H1 (cell line): ENCODE results near the gene CASZ1.

Source experiments
- CTCF ChIP-seq, 3 experiments: IDR thresholded peaks; 1 replicate in 2 of 3; 2 replicates in 1 of 3; pipeline versions ENCODE4 v1.5.1 to v1.6.1; 2011; ENCODE audit warnings: low read length in 3 of 3, mild to moderate bottlenecking in 3 of 3, inconsistent platforms in 2 of 3, low read depth in 1 of 3, moderate library complexity in 1 of 3; ENCODE audit not compliant: insufficient read depth in 1 of 3; ENCODE audit errors: control extremely low read depth in 1 of 3
- EZH2 ChIP-seq: fragments of 200-600 bp; sonication (generic); IDR thresholded peaks from 2 replicates; pipeline ENCODE4 v1.7.1; 2012; ENCODE audit warnings: low read depth, mild to moderate bottlenecking, moderate library complexity, low read length, inconsistent platforms; ENCODE audit not compliant: severe bottlenecking
- GABPA ChIP-seq: IDR thresholded peaks from 2 replicates; pipeline ENCODE4 v1.6.1; 2011; ENCODE audit warnings: mild to moderate bottlenecking, low read length, moderate library complexity, borderline replicate concordance; ENCODE audit not compliant: insufficient read depth
- HDAC6 ChIP-seq: IDR thresholded peaks from one replicate; pipeline ENCODE4 v1.7.1; 2012; ENCODE audit warnings: low read depth, mild to moderate bottlenecking, inconsistent platforms, low read length, moderate library complexity
- JUND ChIP-seq: IDR thresholded peaks from 2 replicates; pipeline ENCODE4 v1.6.1; 2011; ENCODE audit warnings: mild to moderate bottlenecking, improper control_type of control experiment, low read length
- KDM5A ChIP-seq: fragments of 200-600 bp; IDR thresholded peaks from 2 replicates; pipeline ENCODE4 v1.7.1; 2012; ENCODE audit warnings: mild to moderate bottlenecking, low read length, inconsistent platforms, mixed read lengths
- POLR2AphosphoS5 ChIP-seq: IDR thresholded peaks from 2 replicates; pipeline ENCODE4 v1.6.1; 2011; ENCODE audit warnings: low read depth, low read length
- SIX5 ChIP-seq: IDR thresholded peaks from 2 replicates; pipeline ENCODE4 v1.6.1; 2011; ENCODE audit warnings: mild to moderate bottlenecking, low read depth, low read length
- TAF1 ChIP-seq: IDR thresholded peaks from 2 replicates; pipeline ENCODE4 v1.6.1; 2011; ENCODE audit warnings: mild to moderate bottlenecking, low read depth, low read length
- TF ChIP-seq, protein P1 (sequence below): IDR thresholded peaks from 2 replicates; pipeline ENCODE4 v1.6.1; 2012; ENCODE audit warnings: low read length, inconsistent platforms

DNA sequence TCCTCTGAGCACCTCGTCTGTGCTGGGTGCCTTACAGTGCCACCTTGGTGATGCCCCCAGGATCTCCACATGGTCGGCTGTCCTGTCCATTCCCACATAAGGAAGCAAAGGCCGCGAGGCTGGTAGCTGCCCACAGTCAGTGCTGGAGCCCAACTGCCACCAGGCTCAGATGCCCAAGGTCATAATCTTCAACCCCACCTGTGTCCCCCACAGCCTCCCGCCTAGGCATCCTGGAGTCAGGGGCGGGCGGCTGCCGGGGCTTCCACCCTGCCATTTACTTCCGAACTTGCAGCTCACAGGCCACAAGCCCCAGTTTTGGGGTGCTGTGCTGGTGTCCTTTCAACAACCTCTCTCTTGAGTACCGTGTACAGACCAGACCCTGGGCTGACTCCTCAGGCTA lies 126.3 kb downstream of the CASZ1 start:
- TF ChIP-seq JUND: no peak
- no peak for TF ChIP-seq SIX5
- no peak for TF ChIP-seq POLR2AphosphoS5
- no peak for TF ChIP-seq EZH2
- no peak for TF ChIP-seq GABPA
- TF ChIP-seq HDAC6: no peak
- TF ChIP-seq KDM5A: no peak
- no peak for TF ChIP-seq CTCF (IDR thresholded peaks at IDR 0.05; ENCODE audit: control extremely low read depth in 1 of 3, insufficient read depth in 1 of 3, low read depth in 1 of 3, low read length in 3 of 3)
- TF ChIP-seq, protein P1, sequence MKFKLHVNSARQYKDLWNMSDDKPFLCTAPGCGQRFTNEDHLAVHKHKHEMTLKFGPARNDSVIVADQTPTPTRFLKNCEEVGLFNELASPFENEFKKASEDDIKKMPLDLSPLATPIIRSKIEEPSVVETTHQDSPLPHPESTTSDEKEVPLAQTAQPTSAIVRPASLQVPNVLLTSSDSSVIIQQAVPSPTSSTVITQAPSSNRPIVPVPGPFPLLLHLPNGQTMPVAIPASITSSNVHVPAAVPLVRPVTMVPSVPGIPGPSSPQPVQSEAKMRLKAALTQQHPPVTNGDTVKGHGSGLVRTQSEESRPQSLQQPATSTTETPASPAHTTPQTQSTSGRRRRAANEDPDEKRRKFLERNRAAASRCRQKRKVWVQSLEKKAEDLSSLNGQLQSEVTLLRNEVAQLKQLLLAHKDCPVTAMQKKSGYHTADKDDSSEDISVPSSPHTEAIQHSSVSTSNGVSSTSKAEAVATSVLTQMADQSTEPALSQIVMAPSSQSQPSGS: no peak
- no peak for TF ChIP-seq TAF1
